Stimulated activated CD4-positive, alpha-beta T cell treated with anti-CD3 and anti-CD28 coated beads, Interleukin-15, amount 100 ng/mL, for 1 hour (primary cell): ENCODE data around the gene NPLOC4.

Source experiments
- DNase-seq, 2 donors: peaks; one replicate each; pipeline ENCODE4 v3.0.0-alpha.2; 2020; ENCODE audit warnings: low read depth in 1 of 2, low spot score in 1 of 2

NPLOC4 gene

GRCh38 chr17:81509207-81509971, 127.5 kb downstream of the NPLOC4 start:
- DNase-seq, result no peak

DNA sequence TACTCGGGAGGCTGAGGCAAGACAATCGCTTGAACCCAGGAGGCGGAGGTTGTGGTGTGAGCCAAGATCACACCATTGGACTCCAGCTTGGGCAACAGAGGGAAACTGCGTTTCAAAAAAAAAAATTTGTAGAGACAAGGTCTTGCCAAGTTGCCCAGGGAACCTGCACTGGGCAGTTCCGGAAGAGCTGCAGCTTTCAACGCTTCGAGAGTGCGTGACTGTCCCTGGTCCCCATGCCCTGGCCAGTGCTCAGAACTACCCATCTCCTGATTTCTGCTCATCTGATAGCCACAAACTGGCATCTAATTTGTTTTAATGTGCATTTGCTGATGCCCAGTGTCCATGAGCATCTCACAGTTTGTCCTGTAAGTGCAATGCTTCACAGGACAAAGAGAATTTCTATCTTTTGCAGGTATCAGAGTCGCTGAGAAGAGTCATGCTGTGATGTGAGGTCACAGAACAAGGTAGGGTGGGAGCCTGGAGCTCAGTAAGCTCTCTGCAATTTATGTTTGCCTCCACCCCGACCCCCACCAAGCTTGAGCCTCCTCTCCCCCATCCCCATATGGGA, 128.2 kb downstream of the NPLOC4 start:
- no peak for DNase-seq
